GM21717 (cell line): Measurements from ENCODE around the gene THAP4.
"Not testable (repeated sequence)": the region's sequence is repeated elsewhere in the genome, so short reads cannot be mapped to it uniquely, and the experiment has no call there.

Experiments used
- ATAC-seq: cut with Tn5 transposase; IDR thresholded peaks from one replicate; pipeline ENCODE4 v1.9.1; 2021; ENCODE audit warnings: mild to moderate bottlenecking, moderate library complexity; ENCODE audit not compliant: unreplicated experiment

Gene THAP4

GRCh38 chr2:241589863-241590262 lies 47.1 kb downstream of the THAP4 start:
- not testable (repeated sequence) for ATAC-seq

- no peak for ATAC-seq
Observed at GRCh38 chr2:241586564-241587264, 50.2 kb downstream of the THAP4 start.

DNA sequence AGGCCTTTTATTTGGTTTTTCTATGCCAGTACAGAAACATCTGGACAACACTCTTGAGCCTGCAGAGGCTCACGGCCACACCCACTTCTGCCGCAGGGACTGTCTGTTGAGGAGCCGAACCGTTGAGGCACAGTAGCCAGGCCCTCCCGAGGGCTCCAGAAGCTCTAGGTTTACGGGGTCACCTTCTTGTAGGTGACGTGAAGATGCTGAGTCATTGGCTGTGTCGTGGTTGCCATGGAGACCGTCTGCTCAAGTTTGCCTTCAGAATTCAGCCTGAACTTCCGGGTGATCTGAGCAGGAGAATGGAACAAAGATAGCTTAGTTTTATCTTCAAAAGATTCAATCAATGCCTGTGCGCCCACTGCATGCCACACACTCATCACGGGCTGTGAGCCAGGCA lies 52.5 kb downstream of the THAP4 start:
- ATAC-seq: no peak

DNA sequence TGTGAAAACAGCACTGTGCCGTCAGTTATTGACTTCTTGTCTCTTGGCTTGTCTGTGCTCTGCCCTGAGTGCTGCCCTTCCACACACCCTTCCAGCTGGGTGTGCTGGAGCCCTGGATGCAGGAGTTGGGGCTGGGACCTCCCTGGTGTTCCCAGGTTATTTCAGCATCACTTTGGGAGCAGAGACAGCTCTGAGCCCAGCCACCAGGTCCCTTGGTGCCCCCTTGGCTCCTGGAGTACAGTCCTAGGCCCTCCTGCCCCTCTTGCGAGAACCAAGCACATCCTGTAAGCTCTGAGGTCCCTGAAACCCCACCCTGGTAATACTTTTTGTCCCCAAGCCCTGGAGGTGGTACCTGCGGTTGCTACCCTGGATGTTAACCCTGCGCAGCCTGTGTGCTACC lies 54.2 kb downstream of the THAP4 start:
- ATAC-seq: no peak

DNA sequence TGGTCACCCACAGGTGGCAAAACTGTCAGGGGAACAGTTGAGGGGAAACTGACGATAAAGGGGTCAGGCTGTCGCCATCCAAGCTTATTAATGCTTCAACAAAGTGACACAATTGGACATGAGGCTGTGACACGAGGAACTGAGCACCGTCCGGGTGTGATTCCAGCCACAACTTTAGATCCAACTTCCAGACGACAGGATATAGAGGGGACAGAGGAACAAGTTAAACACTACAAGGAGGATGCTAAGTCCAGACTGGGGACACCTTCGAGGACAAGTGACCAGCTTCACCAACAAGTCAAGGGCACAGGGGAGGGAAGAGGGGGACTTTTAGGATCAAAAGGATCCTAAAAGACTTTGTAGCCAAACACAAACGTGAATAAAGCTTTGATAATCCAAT lies 54.6 kb downstream of the THAP4 start:
- no peak for ATAC-seq

- ATAC-seq: no peak
Observed at GRCh38 chr2:241579281-241579680, 57.7 kb downstream of the THAP4 start.

DNA sequence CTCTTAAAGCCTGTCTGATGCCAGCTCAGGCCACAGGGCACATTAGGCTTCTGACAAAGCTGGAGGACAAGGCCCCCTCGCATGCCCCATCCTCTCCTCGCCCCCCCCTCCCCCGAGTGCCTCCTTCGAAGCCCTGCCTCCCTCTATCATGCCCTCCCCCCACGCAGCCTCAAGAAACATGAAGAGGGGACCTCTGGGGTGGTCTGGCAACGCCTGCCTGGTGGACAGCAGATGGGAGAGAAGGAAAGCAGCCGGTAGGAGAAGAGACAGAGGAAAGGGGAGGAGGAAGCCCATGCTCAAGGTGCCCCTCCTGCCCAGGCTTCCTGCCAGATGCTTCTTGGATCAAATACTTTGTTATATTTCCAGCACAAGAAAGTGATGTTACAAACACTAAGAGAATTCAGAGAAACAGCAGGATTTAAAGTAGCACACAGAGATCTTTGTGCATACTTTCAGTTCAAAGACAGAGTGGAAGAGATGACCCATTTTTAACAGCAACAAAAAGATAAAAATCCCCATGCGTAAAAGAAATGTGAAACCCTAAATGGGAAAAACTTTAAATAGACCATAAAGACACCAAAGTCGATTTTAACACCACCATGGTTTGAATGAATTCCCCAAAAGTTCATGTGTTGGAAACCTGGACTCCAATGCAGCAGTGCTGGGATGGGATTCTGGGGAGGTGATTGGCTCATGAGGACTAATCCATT lies 59.4 kb downstream of the THAP4 start:
- ATAC-seq: no peak

- no peak for ATAC-seq
Observed at GRCh38 chr2:241576293-241576654, 60.7 kb downstream of the THAP4 start.

- ATAC-seq: no peak
Observed at GRCh38 chr2:241575624-241576292, 61.2 kb downstream of the THAP4 start.

DNA sequence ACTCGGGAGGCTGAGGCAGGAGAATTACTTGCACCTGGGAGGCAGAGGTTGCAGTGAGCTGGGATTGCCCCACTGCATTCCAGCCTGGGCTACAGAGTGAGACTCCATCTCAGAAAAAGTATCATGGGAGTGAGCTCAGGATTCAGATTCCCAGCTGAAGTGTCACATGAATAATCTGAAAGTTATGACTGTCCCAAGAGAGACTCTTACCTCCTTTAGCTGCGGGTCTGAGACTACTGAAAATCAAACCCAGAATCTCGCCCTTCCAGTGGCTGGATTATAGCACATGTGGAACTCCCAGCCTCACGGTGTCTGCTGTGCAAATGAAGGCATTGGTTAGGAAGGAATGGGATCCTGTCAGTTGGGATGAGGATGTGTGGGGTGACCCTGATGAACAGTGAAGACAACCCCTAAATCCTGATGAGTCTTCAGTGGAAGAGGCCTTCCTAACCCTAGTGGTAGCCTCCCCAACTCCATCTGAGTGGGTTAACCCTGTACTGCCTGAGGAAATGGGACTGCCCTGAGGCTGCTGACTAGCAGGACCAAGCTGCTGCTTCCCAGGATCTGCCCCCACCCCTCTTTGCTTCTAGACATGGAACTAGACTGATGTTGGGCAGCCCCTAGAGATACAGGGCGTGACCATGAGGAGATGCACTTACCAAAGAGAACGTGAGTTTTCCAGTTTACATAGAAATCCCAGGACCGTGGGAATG lies 61.9 kb downstream of the THAP4 start:
- ATAC-seq: no peak

GRCh38 chr2:241573741-241574140 lies 63.2 kb downstream of the THAP4 start:
- ATAC-seq: no peak

- not testable (repeated sequence) for ATAC-seq
Observed at GRCh38 chr2:241572915-241573651, 63.9 kb downstream of the THAP4 start.

GRCh38 chr2:241571821-241572620 lies 64.9 kb downstream of the THAP4 start:
- ATAC-seq: no peak

- no peak for ATAC-seq
Observed at GRCh38 chr2:241570961-241571581, 65.9 kb downstream of the THAP4 start.

- no peak for ATAC-seq
Observed at GRCh38 chr2:241569831-241570281, 67.1 kb downstream of the THAP4 start.

- ATAC-seq: no peak
Observed at GRCh38 chr2:241568726-241569125, 68.2 kb downstream of the THAP4 start.

GRCh38 chr2:241567776-241568175 lies 69.2 kb downstream of the THAP4 start:
- ATAC-seq: no peak

- not testable (repeated sequence) for ATAC-seq
Observed at GRCh38 chr2:241567266-241567665, 69.7 kb downstream of the THAP4 start.

DNA sequence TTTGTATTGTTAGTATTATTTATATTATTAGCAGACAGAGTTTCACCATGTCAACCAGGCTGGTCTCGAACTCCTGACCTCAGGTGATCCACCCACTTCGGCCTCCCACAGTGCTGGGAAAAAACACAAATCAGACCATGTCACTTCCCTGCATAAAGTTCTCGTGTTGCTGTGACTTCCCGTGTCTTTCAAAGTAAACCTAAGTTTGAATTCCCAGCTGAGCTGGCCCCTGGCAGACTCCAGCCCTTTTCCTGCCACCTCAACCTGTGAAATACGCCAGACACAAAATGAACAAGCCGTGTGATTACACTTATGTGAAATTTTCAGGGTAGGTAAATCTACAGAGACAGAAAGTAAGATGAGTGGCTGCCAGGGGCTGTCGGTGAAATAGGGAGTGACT lies 70.5 kb downstream of the THAP4 start:
- no peak for ATAC-seq
